Liver (tissue), 9 donors: ENCODE data around the gene SIRT5. TPM values are rescaled to one million over a fixed set of nuclear protein-coding genes. Genes with fewer than 3 reads are reported as not detected.

ENCODE experiments used
- DNase-seq: peaks from one replicate; pipeline ENCODE4 v3.0.0-alpha.2; 2017; ENCODE audit warnings: low spot score
- H3K27ac ChIP-seq, 2 donors: one replicate each; pipeline ENCODE4 v1.7.0; 2013; ENCODE audit warnings: inconsistent platforms in 2 of 2, low read length in 2 of 2, control low read depth in 1 of 2, low read depth in 1 of 2, mild to moderate bottlenecking in 1 of 2
- H3K27me3 ChIP-seq, 4 donors: one replicate each; pipeline versions ENCODE4 v1.6.1 to v1.7.0; 2013; ENCODE audit warnings: low read length in 3 of 4, inconsistent platforms in 1 of 4, mild to moderate bottlenecking in 1 of 4, moderate library complexity in 1 of 4; ENCODE audit not compliant: control insufficient read depth in 4 of 4, insufficient read depth in 4 of 4
- H3K36me3 ChIP-seq, 4 donors: one replicate each; pipeline versions ENCODE4 v1.6.1 to v1.7.0; 2013; ENCODE audit warnings: low read length in 3 of 4, mild to moderate bottlenecking in 3 of 4, low read depth in 1 of 4, moderate library complexity in 1 of 4; ENCODE audit not compliant: control insufficient read depth in 4 of 4, insufficient read depth in 3 of 4
- H3K4me1 ChIP-seq, 4 donors: one replicate each; pipeline versions ENCODE4 v1.6.1 to v1.7.0; 2013; ENCODE audit warnings: low read length in 3 of 4, mild to moderate bottlenecking in 3 of 4, moderate library complexity in 1 of 4; ENCODE audit not compliant: control insufficient read depth in 4 of 4, insufficient read depth in 4 of 4
- H3K4me3 ChIP-seq, 3 donors: one replicate each; pipeline versions ENCODE4 v1.6.1 to v1.7.0; 2013; ENCODE audit warnings: low read length in 3 of 3, control low read depth in 1 of 3, low read depth in 1 of 3, mild to moderate bottlenecking in 1 of 3
- H3K9ac ChIP-seq, 2 donors: one replicate each; pipeline ENCODE4 v1.7.0; 2013; ENCODE audit warnings: low read length in 2 of 2, mild to moderate bottlenecking in 2 of 2, moderate library complexity in 2 of 2, control low read depth in 1 of 2, low read depth in 1 of 2
- H3K9me3 ChIP-seq, 4 donors: one replicate each; pipeline versions ENCODE4 v1.6.1 to v1.7.0; 2013; ENCODE audit warnings: low read length in 3 of 4; ENCODE audit not compliant: control insufficient read depth in 4 of 4
- EGR1 ChIP-seq, 2 donors: IDR thresholded peaks; 2 replicates each; pipeline ENCODE4 v1.6.1; 2016 to 2018; ENCODE audit warnings: antibody characterized with exemption in 2 of 2, low read depth in 2 of 2
- FOXA1 ChIP-seq: IDR thresholded peaks from 2 replicates; pipeline ENCODE4 v1.6.1; 2016; ENCODE audit warnings: antibody characterized with exemption
- FOXA2 ChIP-seq: IDR thresholded peaks from 2 replicates; pipeline ENCODE4 v1.6.1; 2016; ENCODE audit warnings: antibody characterized with exemption
- GABPA ChIP-seq, 2 donors: IDR thresholded peaks in 1 of 2; conservative IDR thresholded peaks in 1 of 2; 2 replicates each; pipeline ENCODE4 v1.6.1; 2016; ENCODE audit warnings: antibody characterized with exemption in 2 of 2, mild to moderate bottlenecking in 1 of 2, moderate library complexity in 1 of 2
- HNF4A ChIP-seq, 2 donors: conservative IDR thresholded peaks; 2 replicates each; pipeline ENCODE4 v1.6.1; 2016; ENCODE audit warnings: antibody characterized with exemption in 2 of 2, mild to moderate bottlenecking in 2 of 2
- HNF4G ChIP-seq: IDR thresholded peaks from 2 replicates; pipeline ENCODE4 v1.6.1; 2016; ENCODE audit warnings: antibody characterized with exemption
- JUND ChIP-seq, 2 donors: IDR thresholded peaks; 2 replicates each; pipeline ENCODE4 v1.6.1; 2016; ENCODE audit warnings: antibody characterized with exemption in 2 of 2
- NR2F2 ChIP-seq: IDR thresholded peaks from 2 replicates; pipeline ENCODE4 v1.6.1; 2016; ENCODE audit warnings: antibody characterized with exemption
- RAD21 ChIP-seq, 2 donors: IDR thresholded peaks; 2 replicates each; pipeline ENCODE4 v1.6.1; 2016; ENCODE audit warnings: antibody characterized with exemption in 2 of 2, mild to moderate bottlenecking in 2 of 2
- RXRA ChIP-seq, 2 donors: IDR thresholded peaks; 2 replicates each; pipeline ENCODE4 v1.6.1; 2017 to 2018; ENCODE audit warnings: antibody characterized with exemption in 2 of 2, mild to moderate bottlenecking in 1 of 2
- SP1 ChIP-seq: IDR thresholded peaks from 2 replicates; pipeline ENCODE4 v1.6.1; 2018; ENCODE audit warnings: antibody characterized with exemption, mild to moderate bottlenecking
- TAF1 ChIP-seq: conservative IDR thresholded peaks from 2 replicates; pipeline ENCODE4 v1.6.1; 2016; ENCODE audit warnings: antibody characterized with exemption, mild to moderate bottlenecking
- WGBS: extraction: QIAGEN DNeasy Blood & Tissue Kit; methylation state at CpG from one replicate; pipeline ENCODE4 v1.1.7; 2013; 5-methylcytosine and 5-hydroxymethylcytosine counted together
- polyA plus RNA-seq, 2 donors: library from polyadenylated mRNA; stranded (reverse) in 1 of 2; unstranded in 1 of 2; fragments of 200-250 nt in 1 of 2; fragments of >200 nt in 1 of 2; fragmentation: Nextera tagmentation in 1 of 2; extraction: Ambion mirVana in 1 of 2; gene quantifications; one replicate each; pipeline versions ENCODE4 v1.2.1 to v1.2.3, GENCODE V29; 2013 to 2015
- total RNA-seq, 2 donors: library from RNA; depleted of rRNA; stranded (reverse); fragments of >200 nt; gene quantifications; one replicate each; pipeline ENCODE4 v1.2.3, GENCODE V29; 2014
- TF ChIP-seq, protein P1 (sequence below): IDR thresholded peaks from 2 replicates; pipeline ENCODE4 v1.6.1; 2016; ENCODE audit warnings: antibody characterized with exemption
- TF ChIP-seq, protein P2 (sequence below): IDR thresholded peaks from 2 replicates; pipeline ENCODE4 v1.6.1; 2016; ENCODE audit warnings: antibody characterized with exemption
- TF ChIP-seq, protein P3 (sequence below): fragments of 150-350 bp; IDR thresholded peaks from 2 replicates; pipeline ENCODE4 v1.5.1; 2017; ENCODE audit warnings: improper control_type of control experiment, low read depth, low read length; ENCODE audit not compliant: missing input control
- TF ChIP-seq, protein P4 (sequence below): IDR thresholded peaks from 2 replicates; pipeline ENCODE4 v1.6.1; 2016; ENCODE audit warnings: antibody characterized with exemption, mild to moderate bottlenecking
- TF ChIP-seq, protein P5 (sequence below): IDR thresholded peaks from 2 replicates; pipeline ENCODE4 v1.6.1; 2016; ENCODE audit warnings: antibody characterized with exemption
- donor health status: healthy.
- donor health status: healthy.
- donor health status: healthy.
- donor health status: healthy.
- donor health status: healthy.

SIRT5 gene
- total and polyA plus RNA-seq, 4 donors: 7.5 to 12.6 (median 8.8) TPM

DNA sequence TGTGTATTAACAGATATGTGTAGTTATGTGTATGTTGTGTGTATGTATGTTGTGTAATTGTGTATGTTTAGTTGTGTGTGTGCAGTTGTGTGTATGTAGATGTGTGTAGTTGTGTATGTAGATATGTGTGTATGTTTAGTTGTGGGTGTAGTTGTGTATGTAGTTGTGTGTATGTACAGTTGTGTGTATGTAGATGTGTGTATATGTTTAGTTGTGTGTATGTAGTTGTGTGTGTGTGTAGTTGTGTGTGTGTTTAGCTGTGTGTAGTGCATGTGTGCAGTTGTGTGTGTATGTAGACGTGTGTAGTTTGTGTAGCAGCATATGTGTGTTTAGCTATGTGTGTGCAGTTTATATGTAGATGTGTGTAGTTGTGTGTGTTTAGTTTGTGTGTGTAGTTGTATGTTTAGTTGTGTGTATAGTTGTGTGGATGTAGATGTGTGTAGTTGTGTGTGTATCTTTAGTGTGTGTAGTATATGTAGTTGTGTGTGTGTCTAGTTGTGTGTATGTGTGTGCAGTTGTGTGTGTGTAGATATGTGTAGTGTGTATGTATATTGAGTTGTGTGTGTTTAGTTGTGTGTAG is 16.3 kb downstream of the SIRT5 start:
- WGBS: 96% methylated on average over 1 of the region's 1 CpG
- Histone ChIP-seq H3K4me1 (peaks cover 0 to 19% (median 7%) of the 10 kb centered on the region in 4 donors), H3K9me3 (no peaks in the 10 kb centered on the region), H3K9ac (no peak overlapping the region), H3K36me3 (peaks cover 0 to 38% (median 38%) of the 10 kb centered on the region in 4 donors), H3K4me3 (no peak overlapping the region), H3K27ac (no peak overlapping the region), H3K27me3 (no peaks in the 10 kb centered on the region)
- TF ChIP-seq FOXA1 (no peak), RXRA (IDR thresholded peaks at IDR 0.05) (no peak), HNF4G (no peak), NR2F2 (no peak), HNF4A (conservative IDR thresholded peaks at IDR 0.05) (no peak), GABPA (IDR thresholded peaks at IDR 0.05 in 1 of 2, conservative IDR thresholded peaks at IDR 0.05 in 1 of 2) (no peak), TAF1 (no peak), SP1 (no peak), FOXA2 (no peak), JUND (IDR thresholded peaks at IDR 0.05) (no peak)
- TF ChIP-seq, protein P1, sequence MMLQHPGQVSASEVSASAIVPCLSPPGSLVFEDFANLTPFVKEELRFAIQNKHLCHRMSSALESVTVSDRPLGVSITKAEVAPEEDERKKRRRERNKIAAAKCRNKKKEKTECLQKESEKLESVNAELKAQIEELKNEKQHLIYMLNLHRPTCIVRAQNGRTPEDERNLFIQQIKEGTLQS: no peak
- TF ChIP-seq, protein P2, sequence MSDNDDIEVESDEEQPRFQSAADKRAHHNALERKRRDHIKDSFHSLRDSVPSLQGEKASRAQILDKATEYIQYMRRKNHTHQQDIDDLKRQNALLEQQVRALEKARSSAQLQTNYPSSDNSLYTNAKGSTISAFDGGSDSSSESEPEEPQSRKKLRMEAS: no peak
- TF ChIP-seq, protein P3, sequence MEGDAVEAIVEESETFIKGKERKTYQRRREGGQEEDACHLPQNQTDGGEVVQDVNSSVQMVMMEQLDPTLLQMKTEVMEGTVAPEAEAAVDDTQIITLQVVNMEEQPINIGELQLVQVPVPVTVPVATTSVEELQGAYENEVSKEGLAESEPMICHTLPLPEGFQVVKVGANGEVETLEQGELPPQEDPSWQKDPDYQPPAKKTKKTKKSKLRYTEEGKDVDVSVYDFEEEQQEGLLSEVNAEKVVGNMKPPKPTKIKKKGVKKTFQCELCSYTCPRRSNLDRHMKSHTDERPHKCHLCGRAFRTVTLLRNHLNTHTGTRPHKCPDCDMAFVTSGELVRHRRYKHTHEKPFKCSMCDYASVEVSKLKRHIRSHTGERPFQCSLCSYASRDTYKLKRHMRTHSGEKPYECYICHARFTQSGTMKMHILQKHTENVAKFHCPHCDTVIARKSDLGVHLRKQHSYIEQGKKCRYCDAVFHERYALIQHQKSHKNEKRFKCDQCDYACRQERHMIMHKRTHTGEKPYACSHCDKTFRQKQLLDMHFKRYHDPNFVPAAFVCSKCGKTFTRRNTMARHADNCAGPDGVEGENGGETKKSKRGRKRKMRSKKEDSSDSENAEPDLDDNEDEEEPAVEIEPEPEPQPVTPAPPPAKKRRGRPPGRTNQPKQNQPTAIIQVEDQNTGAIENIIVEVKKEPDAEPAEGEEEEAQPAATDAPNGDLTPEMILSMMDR: no peak
- DNase-seq: no peak

DNA sequence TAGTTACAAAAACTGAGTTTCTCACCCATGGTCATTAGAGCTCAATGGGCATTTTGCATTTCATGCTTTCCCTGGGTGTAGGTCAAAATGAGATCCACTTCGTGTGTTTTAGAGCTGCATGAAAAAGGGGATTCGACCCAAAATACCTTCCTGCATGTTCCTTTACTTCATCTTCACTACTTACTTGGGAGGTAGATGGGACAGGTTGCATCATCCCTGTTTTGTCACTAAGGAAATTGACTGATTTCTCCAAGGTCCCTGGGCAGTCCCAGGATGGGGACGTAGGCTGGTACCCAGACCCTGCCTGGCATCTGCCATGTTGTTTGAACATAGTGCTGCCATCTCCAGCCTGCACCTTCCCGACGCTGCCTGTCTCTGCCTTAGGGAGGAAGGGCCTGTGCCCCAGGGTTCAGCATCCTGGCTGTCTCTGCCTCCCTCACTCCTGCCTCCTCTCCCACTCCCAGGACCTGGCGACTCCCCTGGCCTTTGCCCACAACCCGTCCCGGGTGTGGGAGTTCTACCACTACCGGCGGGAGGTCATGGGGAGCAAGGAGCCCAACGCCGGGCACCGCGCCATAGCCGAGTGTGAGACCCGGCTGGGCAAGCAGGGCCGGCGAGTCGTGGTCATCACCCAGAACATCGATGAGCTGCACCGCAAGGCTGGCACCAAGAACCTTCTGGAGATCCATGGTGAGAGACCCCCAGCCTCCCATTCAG is 17.0 kb downstream of the SIRT5 start:
- DNase-seq: no peak
- peaks cover 0 to 45% (median 43%) of the 10 kb centered on the region in 4 donors for H3K36me3 ChIP-seq
- no peak overlapping the region for H3K4me3 ChIP-seq
- H3K4me1 ChIP-seq: peaks cover 0 to 19% (median 7%) of the 10 kb centered on the region in 4 donors
- H3K9me3 ChIP-seq: no peaks in the 10 kb centered on the region
- 96% methylated on average over 21 of the region's 21 CpGs for WGBS
- H3K27ac ChIP-seq: no peak overlapping the region
- H3K9ac ChIP-seq: no peak overlapping the region
- H3K27me3 ChIP-seq: no peaks in the 10 kb centered on the region
- no peak for TF ChIP-seq EGR1 (IDR thresholded peaks at IDR 0.05; ENCODE audit: low read depth in 2 of 2)
- TF ChIP-seq FOXA1: no peak
- no peak for TF ChIP-seq GABPA (IDR thresholded peaks at IDR 0.05 in 1 of 2, conservative IDR thresholded peaks at IDR 0.05 in 1 of 2)
- no peak for TF ChIP-seq RAD21 (IDR thresholded peaks at IDR 0.05)
- no peak for TF ChIP-seq SP1
- TF ChIP-seq, protein P3: no peak
- TF ChIP-seq, protein P4, sequence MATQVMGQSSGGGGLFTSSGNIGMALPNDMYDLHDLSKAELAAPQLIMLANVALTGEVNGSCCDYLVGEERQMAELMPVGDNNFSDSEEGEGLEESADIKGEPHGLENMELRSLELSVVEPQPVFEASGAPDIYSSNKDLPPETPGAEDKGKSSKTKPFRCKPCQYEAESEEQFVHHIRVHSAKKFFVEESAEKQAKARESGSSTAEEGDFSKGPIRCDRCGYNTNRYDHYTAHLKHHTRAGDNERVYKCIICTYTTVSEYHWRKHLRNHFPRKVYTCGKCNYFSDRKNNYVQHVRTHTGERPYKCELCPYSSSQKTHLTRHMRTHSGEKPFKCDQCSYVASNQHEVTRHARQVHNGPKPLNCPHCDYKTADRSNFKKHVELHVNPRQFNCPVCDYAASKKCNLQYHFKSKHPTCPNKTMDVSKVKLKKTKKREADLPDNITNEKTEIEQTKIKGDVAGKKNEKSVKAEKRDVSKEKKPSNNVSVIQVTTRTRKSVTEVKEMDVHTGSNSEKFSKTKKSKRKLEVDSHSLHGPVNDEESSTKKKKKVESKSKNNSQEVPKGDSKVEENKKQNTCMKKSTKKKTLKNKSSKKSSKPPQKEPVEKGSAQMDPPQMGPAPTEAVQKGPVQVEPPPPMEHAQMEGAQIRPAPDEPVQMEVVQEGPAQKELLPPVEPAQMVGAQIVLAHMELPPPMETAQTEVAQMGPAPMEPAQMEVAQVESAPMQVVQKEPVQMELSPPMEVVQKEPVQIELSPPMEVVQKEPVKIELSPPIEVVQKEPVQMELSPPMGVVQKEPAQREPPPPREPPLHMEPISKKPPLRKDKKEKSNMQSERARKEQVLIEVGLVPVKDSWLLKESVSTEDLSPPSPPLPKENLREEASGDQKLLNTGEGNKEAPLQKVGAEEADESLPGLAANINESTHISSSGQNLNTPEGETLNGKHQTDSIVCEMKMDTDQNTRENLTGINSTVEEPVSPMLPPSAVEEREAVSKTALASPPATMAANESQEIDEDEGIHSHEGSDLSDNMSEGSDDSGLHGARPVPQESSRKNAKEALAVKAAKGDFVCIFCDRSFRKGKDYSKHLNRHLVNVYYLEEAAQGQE: no peak
- TF ChIP-seq, protein P5, sequence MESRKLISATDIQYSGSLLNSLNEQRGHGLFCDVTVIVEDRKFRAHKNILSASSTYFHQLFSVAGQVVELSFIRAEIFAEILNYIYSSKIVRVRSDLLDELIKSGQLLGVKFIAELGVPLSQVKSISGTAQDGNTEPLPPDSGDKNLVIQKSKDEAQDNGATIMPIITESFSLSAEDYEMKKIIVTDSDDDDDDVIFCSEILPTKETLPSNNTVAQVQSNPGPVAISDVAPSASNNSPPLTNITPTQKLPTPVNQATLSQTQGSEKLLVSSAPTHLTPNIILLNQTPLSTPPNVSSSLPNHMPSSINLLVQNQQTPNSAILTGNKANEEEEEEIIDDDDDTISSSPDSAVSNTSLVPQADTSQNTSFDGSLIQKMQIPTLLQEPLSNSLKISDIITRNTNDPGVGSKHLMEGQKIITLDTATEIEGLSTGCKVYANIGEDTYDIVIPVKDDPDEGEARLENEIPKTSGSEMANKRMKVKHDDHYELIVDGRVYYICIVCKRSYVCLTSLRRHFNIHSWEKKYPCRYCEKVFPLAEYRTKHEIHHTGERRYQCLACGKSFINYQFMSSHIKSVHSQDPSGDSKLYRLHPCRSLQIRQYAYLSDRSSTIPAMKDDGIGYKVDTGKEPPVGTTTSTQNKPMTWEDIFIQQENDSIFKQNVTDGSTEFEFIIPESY: no peak
- TF ChIP-seq NR2F2: no peak
- no peak for TF ChIP-seq TAF1
- TF ChIP-seq JUND (IDR thresholded peaks at IDR 0.05): no peak
- no peak for TF ChIP-seq RXRA (IDR thresholded peaks at IDR 0.05)
- TF ChIP-seq, protein P1: no peak
